Stimulated activated CD8-positive, alpha-beta memory T cell treated with anti-CD3 and anti-CD28 coated beads, Interleukin-12 subunit alpha, Interleukin-12 subunit beta, amount 100 ng/mL, for 24 hours (primary cell): ENCODE results near the gene BCLAF1.
"Not testable (repeated sequence)": the region's sequence is repeated elsewhere in the genome, so short reads cannot be mapped to it uniquely, and the experiment has no call there.

Experiments
- DNase-seq: peaks from one replicate; pipeline ENCODE4 v3.0.0-alpha.2; 2020; ENCODE audit errors: extremely low read depth

BCLAF1 gene

GRCh38 chr6:136308469-136308868 is 18.8 kb upstream of the BCLAF1 start:
- DNase-seq = not testable (repeated sequence)

- no peak for DNase-seq
Observed at GRCh38 chr6:136307351-136307750, 17.7 kb upstream of the BCLAF1 start.

GRCh38 chr6:136306466-136306865 is 16.8 kb upstream of the BCLAF1 start:
- no peak for DNase-seq

- DNase-seq = no peak
Observed at GRCh38 chr6:136304410-136304809, 14.8 kb upstream of the BCLAF1 start.

GRCh38 chr6:136303516-136303915 is 13.9 kb upstream of the BCLAF1 start:
- DNase-seq = no peak

- DNase-seq = no peak
Observed at GRCh38 chr6:136294621-136295020, 5.0 kb upstream of the BCLAF1 start.

- DNase-seq = peak; percentile 44
Observed at GRCh38 chr6:136290410-136291010, 864 bp upstream of the BCLAF1 start.

GRCh38 chr6:136289327-136289578 is 393 bp downstream of the BCLAF1 start:
- peak; percentile 84 for DNase-seq

- peak; percentile 64 for DNase-seq
Observed at GRCh38 chr6:136288566-136289326, 900 bp downstream of the BCLAF1 start.

- no peak for DNase-seq
Observed at GRCh38 chr6:136284909-136285308, 4.7 kb downstream of the BCLAF1 start.

- no peak for DNase-seq
Observed at GRCh38 chr6:136282906-136283305, 6.7 kb downstream of the BCLAF1 start.

GRCh38 chr6:136280032-136280609 is 9.5 kb downstream of the BCLAF1 start:
- DNase-seq = no peak

GRCh38 chr6:136274062-136274461 is 15.6 kb downstream of the BCLAF1 start:
- no peak for DNase-seq

- no peak for DNase-seq
Observed at GRCh38 chr6:136265101-136265500, 24.5 kb downstream of the BCLAF1 start.

GRCh38 chr6:136262940-136263339 is 26.7 kb downstream of the BCLAF1 start:
- DNase-seq = no peak

GRCh38 chr6:136254851-136255466 is 34.7 kb downstream of the BCLAF1 start:
- DNase-seq = no peak

- DNase-seq = no peak
Observed at GRCh38 chr6:136253734-136254133, 35.9 kb downstream of the BCLAF1 start.

GRCh38 chr6:136252441-136252840 is 37.2 kb downstream of the BCLAF1 start:
- no peak for DNase-seq

GRCh38 chr6:136251394-136251793 is 38.3 kb downstream of the BCLAF1 start:
- no peak for DNase-seq

GRCh38 chr6:136250686-136251008 is 39.0 kb downstream of the BCLAF1 start:
- no peak for DNase-seq

- peak; percentile 72 for DNase-seq
Observed at GRCh38 chr6:136249811-136250685, 39.6 kb downstream of the BCLAF1 start, which contains the start of gene MTFR2. MTFR2 (minus strand) TSS chr6:136250311; CDS start chr6:136249099, 1,212 bp downstream.

GRCh38 chr6:136249336-136249735 is 40.3 kb downstream of the BCLAF1 start:
- DNase-seq = no peak
